Kidney epithelial cell (primary cell): ENCODE measurements around the gene NCKIPSD. TPM values are rescaled to one million over a fixed set of nuclear protein-coding genes. Genes with fewer than 3 reads are reported as not detected.
A peak's percentile ranks its signal among the peaks of the same experiment; 100 is the strongest.

Experiments used
- DNase-seq: peaks from one replicate; pipeline ENCODE4 v3.0.0-alpha.2; 2010; ENCODE audit warnings: low read depth
- H3K27me3 ChIP-seq: 2 replicates; pipeline ENCODE4 v1.6.0; 2011; ENCODE audit warnings: low read length; ENCODE audit not compliant: control insufficient read depth, insufficient read depth
- H3K36me3 ChIP-seq: 2 replicates; pipeline ENCODE4 v1.5.1; 2011; ENCODE audit warnings: low read length; ENCODE audit not compliant: control insufficient read depth, insufficient read depth
- H3K4me3 ChIP-seq: 2 replicates; pipeline ENCODE4 v1.5.1; 2011; ENCODE audit warnings: low read depth, mild to moderate bottlenecking, control low read depth, low read length
- total RNA-seq: library from RNA; depleted of rRNA; stranded (reverse); fragments of >200 nt; gene quantifications from 2 replicates; pipeline ENCODE4 v1.2.3, GENCODE V29; 2015
- TF ChIP-seq, protein P1 (sequence below): IDR thresholded peaks from 2 replicates; pipeline ENCODE4 v1.5.1; 2011; ENCODE audit warnings: mild to moderate bottlenecking, moderate library complexity, low read length, control low read depth, inconsistent platforms; ENCODE audit not compliant: insufficient read depth, poor library complexity, severe bottlenecking

NCKIPSD gene
- total RNA-seq, 1 donor from 2014 or later = 15.3 TPM

DNA sequence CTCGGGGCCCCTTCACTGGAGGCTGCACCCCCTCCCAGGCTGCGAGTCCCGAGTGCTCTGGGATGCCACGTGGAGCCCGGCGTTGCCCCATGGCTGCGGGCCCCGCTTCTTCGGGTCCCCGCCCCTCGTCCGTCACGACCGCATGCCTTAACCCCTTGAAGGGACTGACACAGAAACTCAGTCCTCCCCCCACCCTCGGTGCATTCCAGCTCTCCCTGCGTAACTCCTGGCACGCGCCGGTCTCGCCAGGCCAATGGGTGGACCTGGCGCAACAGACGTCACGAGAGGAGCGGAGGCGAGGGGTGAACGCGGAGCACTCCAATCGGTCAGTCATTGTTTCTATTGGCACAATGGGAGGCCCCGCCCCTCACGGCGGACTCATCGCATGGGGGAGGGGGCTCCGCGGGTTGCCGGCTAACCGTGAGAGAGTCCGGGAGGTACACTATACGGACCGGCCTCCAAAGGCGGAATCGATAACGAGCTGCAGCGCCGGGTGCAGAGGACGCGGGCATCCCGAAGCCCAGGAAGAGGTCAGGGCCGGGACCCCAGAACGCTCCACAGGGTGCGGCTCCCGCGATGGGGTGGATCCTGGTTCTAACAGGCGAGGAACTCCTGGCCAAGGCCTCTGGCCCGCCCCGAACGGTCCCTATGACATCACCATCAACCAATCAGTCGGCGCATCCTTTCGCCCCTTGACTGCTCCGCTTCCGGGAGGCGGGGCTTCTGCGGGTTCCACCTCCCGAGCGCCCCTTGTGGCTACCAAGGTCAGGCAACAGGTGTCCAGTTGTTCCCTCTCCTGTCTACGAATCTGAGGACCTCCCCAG is 22.0 kb downstream of the NCKIPSD start:
- TF ChIP-seq, protein P1, sequence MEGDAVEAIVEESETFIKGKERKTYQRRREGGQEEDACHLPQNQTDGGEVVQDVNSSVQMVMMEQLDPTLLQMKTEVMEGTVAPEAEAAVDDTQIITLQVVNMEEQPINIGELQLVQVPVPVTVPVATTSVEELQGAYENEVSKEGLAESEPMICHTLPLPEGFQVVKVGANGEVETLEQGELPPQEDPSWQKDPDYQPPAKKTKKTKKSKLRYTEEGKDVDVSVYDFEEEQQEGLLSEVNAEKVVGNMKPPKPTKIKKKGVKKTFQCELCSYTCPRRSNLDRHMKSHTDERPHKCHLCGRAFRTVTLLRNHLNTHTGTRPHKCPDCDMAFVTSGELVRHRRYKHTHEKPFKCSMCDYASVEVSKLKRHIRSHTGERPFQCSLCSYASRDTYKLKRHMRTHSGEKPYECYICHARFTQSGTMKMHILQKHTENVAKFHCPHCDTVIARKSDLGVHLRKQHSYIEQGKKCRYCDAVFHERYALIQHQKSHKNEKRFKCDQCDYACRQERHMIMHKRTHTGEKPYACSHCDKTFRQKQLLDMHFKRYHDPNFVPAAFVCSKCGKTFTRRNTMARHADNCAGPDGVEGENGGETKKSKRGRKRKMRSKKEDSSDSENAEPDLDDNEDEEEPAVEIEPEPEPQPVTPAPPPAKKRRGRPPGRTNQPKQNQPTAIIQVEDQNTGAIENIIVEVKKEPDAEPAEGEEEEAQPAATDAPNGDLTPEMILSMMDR = peak; percentile 91
- peak; percentile 96 for DNase-seq

GRCh38 chr3:48662753-48663488 is 22.8 kb downstream of the NCKIPSD start, which contains the start of gene CELSR3:
Gene CELSR3, minus strand, starts transcription at chr3:48662886. Its CDS starts 252 bp downstream, at chr3:48662634.
- TF ChIP-seq, protein P1 = no peak
- peak within 1 kb of the TSS; percentile 60 for H3K4me3 ChIP-seq
- DNase-seq = peak; percentile 55
- H3K27me3 ChIP-seq = peaks cover 7% of the 10 kb centered on the region
- no peaks in the 10 kb centered on the region for H3K36me3 ChIP-seq

More for the DNA sequence above, 22.0 kb downstream of the NCKIPSD start:
- Histone ChIP-seq H3K36me3 (no peaks in the 10 kb centered on the region), H3K27me3 (peaks cover 7% of the 10 kb centered on the region), H3K4me3 (peak overlapping the region; percentile 60)

DNA sequence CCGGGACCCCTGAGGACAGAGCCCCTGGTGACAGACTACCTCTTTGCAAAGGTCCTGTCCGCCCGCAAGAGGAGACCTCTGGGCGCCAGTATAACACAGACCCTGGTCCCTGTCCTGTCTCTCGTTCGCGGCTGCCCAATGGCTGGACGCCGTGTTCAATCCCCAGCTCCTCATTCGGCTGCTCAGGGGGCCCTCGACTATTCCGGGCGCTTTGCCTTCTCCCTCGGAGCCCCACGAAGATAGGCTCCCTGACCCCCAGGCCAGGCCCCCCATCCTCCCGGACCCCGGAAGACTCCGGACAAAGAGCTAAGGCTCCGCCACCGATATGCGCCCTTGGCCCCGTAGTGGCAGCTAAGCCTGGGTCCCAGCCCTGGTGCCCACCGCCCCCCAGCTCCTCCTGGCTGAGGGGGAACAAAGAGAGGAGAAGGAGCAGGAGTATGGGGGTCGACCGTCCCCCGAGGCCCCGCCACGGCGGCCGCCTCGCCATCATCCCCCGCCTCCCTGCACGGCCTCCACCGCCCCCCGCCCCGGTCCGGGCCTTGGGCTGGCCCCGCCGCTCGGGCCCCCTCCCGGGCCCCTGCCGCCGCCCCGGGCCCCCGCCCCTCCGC is 23.5 kb downstream of the NCKIPSD start:
- H3K4me3 ChIP-seq = peak overlapping the region; percentile 60
- TF ChIP-seq, protein P1 = no peak
- DNase-seq = no peak
- peaks cover 7% of the 10 kb centered on the region for H3K27me3 ChIP-seq
- H3K36me3 ChIP-seq = no peaks in the 10 kb centered on the region

DNA sequence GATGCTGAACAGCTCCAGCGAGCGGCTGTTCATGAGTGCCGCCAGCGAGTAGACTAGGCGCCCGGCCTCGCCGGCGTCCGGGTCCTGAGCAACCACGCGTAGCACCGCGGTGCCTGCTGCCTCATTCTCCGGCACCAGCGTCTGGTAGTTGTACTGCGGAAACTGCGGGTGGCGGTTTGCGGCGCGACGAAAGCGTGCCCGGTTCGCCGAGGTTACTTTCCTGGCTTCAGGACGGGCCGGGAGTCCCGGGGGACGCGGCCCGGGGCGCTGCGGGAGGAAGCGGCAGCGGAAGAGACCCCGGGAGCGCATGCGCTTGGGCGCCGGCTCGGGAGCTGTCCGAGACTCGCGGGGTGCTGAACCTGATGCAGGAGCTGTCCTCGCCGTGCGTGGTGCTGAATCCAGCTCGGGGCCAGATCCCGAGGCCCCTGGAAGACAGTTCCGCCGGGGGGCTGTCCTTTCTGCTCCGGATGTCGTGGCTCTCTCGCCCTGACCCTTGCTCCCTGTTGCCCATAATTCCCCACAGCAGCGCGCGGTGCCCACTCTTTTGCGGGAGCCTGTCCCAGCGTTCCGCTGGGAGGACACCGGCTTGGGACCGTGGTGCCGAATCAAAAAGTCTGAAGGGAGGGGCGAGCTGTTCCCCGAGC is 24.1 kb downstream of the NCKIPSD start:
- H3K36me3 ChIP-seq = no peaks in the 10 kb centered on the region
- H3K4me3 ChIP-seq = peak overlapping the region; percentile 53
- peaks cover 7% of the 10 kb centered on the region for H3K27me3 ChIP-seq
- peak; percentile 9 for DNase-seq
- TF ChIP-seq, protein P1 = no peak

- Histone ChIP-seq H3K27me3 (peaks cover 7% of the 10 kb centered on the region), H3K36me3 (no peaks in the 10 kb centered on the region), H3K4me3 (peak overlapping the region; percentile 53)
- no peak for DNase-seq
- TF ChIP-seq, protein P1 = no peak
These were observed 24.8 kb downstream of the NCKIPSD start for GRCh38 chr3:48660800-48661400.
